Adrenal gland (tissue), 12 donors: ENCODE results near the gene KLK2. TPM values are rescaled to one million over a fixed set of nuclear protein-coding genes. Genes with fewer than 3 reads are reported as not detected.

Experiments
- DNase-seq, 7 donors: peaks; one replicate each; pipeline ENCODE4 v3.0.0-alpha.2; 2019 to 2020
- H3K27ac ChIP-seq, 5 donors: fragments of 200-600 bp; sonication (generic) in 4 of 5; 1 replicate in 3 of 5; 2 replicates in 2 of 5; pipeline versions ENCODE4 v1.5.1 to v1.8.0; 2016 to 2020; ENCODE audit warnings: mild to moderate bottlenecking in 1 of 5
- H3K27me3 ChIP-seq: fragments of 200-600 bp; 2 replicates; pipeline ENCODE4 v1.8.0; 2021
- H3K36me3 ChIP-seq, 2 donors: fragments of 200-600 bp; replicated peaks in 1 of 2; 1 replicate in 1 of 2; 2 replicates in 1 of 2; pipeline versions ENCODE4 v1.5.1 to v1.8.0; 2018 to 2022
- H3K4me1 ChIP-seq, 2 donors: fragments of 200-600 bp; replicated peaks in 1 of 2; 1 replicate in 1 of 2; 2 replicates in 1 of 2; pipeline versions ENCODE4 v1.5.1 to v1.8.0; 2018 to 2021
- H3K4me3 ChIP-seq, 4 donors: fragments of 200-600 bp; sonication (generic) in 3 of 4; one replicate each; pipeline ENCODE4 v1.5.1; 2016 to 2018
- H3K9me3 ChIP-seq, 3 donors: fragments of 200-600 bp; sonication (generic) in 1 of 3; replicated peaks in 1 of 3; 1 replicate in 2 of 3; 2 replicates in 1 of 3; pipeline versions ENCODE4 v1.5.1 to v1.8.0; 2016 to 2021
- CTCF ChIP-seq, 6 experiments: fragments of 450-650 bp in 4 of 6; fragments of 200-600 bp in 2 of 6; sonication (generic) in 1 of 6; IDR thresholded peaks; 1 replicate in 5 of 6; 2 replicates in 1 of 6; pipeline versions ENCODE4 v1.5.1 to v1.8.0; 2016 to 2021; ENCODE audit warnings: antibody characterized with exemption in 6 of 6, mild to moderate bottlenecking in 2 of 6, moderate library complexity in 1 of 6
- POLR2A ChIP-seq, 2 donors: fragments of 450-650 bp; IDR thresholded peaks; one replicate each; pipeline ENCODE4 v1.6.1; 2017; ENCODE audit warnings: antibody characterized with exemption in 2 of 2, mild to moderate bottlenecking in 2 of 2, moderate library complexity in 1 of 2
- WGBS, 4 donors: extraction: QIAGEN DNeasy Blood & Tissue Kit in 2 of 4; methylation state at CpG; one replicate each; pipeline versions ENCODE4 v1.1.5 to v1.1.7; 2013 to 2017; 5-methylcytosine and 5-hydroxymethylcytosine counted together
- intact Hi-C, 2 donors: fragments of 100-400 bp; cut with DNase I; formaldehyde crosslinking; loops; one replicate each; pipeline versions ENCODE4 v1.14.1 to v1.15.0; 2022 to 2023
- polyA plus RNA-seq, 3 donors: library from polyadenylated mRNA; stranded (reverse); fragments of 200-250 nt in 2 of 3; fragments of 350-450 nt in 1 of 3; fragmentation: Illumina TruSeq in 1 of 3; extraction: RNeasy Lipid Tissue Mini Kit (QIAGEN cat#74804) in 1 of 3; gene quantifications; one replicate each; pipeline ENCODE4 v1.2.3, GENCODE V29; 2013 to 2014
- total RNA-seq, 9 donors: library from RNA; depleted of rRNA in 4 of 9; stranded (reverse); fragments of >200 nt in 4 of 9; fragments of 120-200 nt in 1 of 9; fragmentation: NEBNext Ultra II Directional in 1 of 9; extraction: Animal tissue kit (Norgen Biotek cat#: 25700) in 1 of 9; gene quantifications; one replicate each; pipeline versions ENCODE4 v1.1.0 to v1.2.4, GENCODE V29; 2013 to 2023
- donor health status: healthy with polysubstance abuse.
- donor health status: Bipolar disorder and iron deficiency.
- donor health status: DM: yes; HTN: yes; CAD: no.
- donor health status: DM: no; HTN: no; CAD: no.
- donor health status: DM: no; HTN: no; CAD: no.
- donor health status: DM: yes; HTN: yes; CAD: no.

Gene KLK2
- total and polyA plus RNA-seq, 12 donors = 0.20 to 0.61 TPM; not detected in 10

- H3K9me3 ChIP-seq = no peaks in the 10 kb centered on the region
- peaks cover 18% of the 10 kb centered on the region for H3K27me3 ChIP-seq
- WGBS, 4 donors = 22 to 43% (median 35%) methylated on average over 5 of the region's 5 CpGs
- TF ChIP-seq CTCF (IDR thresholded peaks at IDR 0.05) (peak; percentile 18 to 35 (median 24)), POLR2A (IDR thresholded peaks at IDR 0.05) (no peak)
- peak in 3 of 7 donors; percentile 36 to 60 (median 40) for DNase-seq
- no peak overlapping the region for H3K27ac ChIP-seq
- H3K36me3 ChIP-seq = no peaks in the 10 kb centered on the region
- H3K4me1 ChIP-seq = no peaks in the 10 kb centered on the region
- H3K4me3 ChIP-seq = no peak overlapping the region
- intact Hi-C loops = no loop called here
These were observed 33.0 kb downstream of the KLK2 start for GRCh38 chr19:50906217-50906616.

DNA sequence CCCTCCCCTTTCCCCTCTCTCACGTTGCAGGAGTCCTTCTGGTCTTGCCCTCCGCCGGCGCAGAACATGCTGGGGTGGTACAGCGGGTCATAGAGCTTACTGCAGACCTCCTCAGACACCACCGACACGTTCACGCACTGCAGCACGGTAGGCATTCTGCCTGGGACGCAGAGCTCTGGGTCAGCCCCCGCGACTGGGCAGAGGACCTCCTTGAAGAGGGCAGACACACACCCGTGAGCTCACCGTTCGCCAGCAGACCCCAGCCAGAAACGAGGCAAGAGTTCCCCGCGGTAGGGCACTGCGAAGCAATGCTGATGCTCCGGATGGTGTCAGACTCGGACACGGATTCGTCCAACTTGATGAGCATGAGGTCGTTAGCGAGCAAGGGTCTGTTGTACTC lies 35.1 kb downstream of the KLK2 start:
- Histone ChIP-seq H3K4me1 (no peaks in the 10 kb centered on the region), H3K9me3 (no peaks in the 10 kb centered on the region), H3K27me3 (peaks cover 30% of the 10 kb centered on the region), H3K27ac (no peak overlapping the region), H3K36me3 (no peaks in the 10 kb centered on the region), H3K4me3 (no peak overlapping the region)
- DNase-seq = no peak
- TF ChIP-seq CTCF (IDR thresholded peaks at IDR 0.05) (no peak), POLR2A (IDR thresholded peaks at IDR 0.05) (no peak)
- 59 to 70% (median 67%) methylated on average over 14 to 25 of the region's 25 CpGs for WGBS, 4 donors
- intact Hi-C loops = no loop called here

- peak in 6 of 7 donors; percentile 30 to 89 (median 68) for DNase-seq
These were observed 36.2 kb downstream of the KLK2 start for GRCh38 chr19:50909240-50910070.

More at GRCh38 chr19:50909240-50910070, 36.2 kb downstream of the KLK2 start:
- Histone ChIP-seq H3K4me3 (peak overlapping the region in 1 of 4 donors; percentile 39), H3K27ac (no peak overlapping the region), H3K4me1 (no peaks in the 10 kb centered on the region), H3K9me3 (no peaks in the 10 kb centered on the region), H3K27me3 (peaks cover 30% of the 10 kb centered on the region), H3K36me3 (no peaks in the 10 kb centered on the region)
- TF ChIP-seq CTCF (IDR thresholded peaks at IDR 0.05) (no peak), POLR2A (IDR thresholded peaks at IDR 0.05) (no peak)
- WGBS, 4 donors = 5 to 12% (median 6%) methylated on average over 13 to 36 of the region's 36 CpGs
- intact Hi-C loops = loop anchor here in 1 of 2 donors (10.0 kb wide), 1 partner anchor 115 kb away; the partner anchor contains the start of gene ACP4
